Measurements from ENCODE around the gene NOC3L.

The NOC3L gene

DNA sequence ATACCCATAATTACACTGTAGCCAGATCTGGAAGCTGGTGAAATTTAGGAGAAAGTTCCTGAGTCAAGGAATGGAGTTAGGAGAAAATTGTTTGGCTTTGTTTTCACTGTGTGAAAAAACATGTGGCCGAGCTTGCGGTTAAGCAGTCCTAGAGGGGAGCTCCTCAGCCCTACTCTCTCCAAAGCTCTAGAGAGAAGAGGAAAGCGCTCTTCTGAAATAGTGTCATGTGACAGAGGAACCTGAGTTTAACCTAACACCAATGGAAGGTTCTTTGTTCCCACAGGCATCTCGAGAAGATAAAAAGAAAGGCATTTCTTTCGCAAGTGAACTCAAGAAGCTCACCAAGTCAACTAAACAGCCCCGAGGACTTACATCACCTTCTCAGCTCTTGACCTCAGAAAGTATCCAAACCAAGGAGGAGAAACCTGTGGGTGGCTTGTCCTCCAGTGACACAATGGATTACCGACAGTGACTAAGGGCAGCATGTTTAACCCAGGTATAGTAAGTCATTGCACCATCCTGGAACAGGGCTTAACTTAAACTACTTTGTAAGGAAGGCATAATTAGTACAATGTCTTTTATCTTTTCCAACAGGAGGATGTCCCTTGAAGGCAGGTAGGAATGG, 38.0 kb downstream of the NOC3L start:
- H3K9ac ChIP-seq (ENCODE audit: low read depth, low read length): no peak overlapping the region
- H3K27me3 ChIP-seq (ENCODE audit: control insufficient read depth, insufficient read depth, low read length): no peaks in the 10 kb centered on the region
- peaks cover 5% of the 10 kb centered on the region for H3K4me1 ChIP-seq (ENCODE audit: control insufficient read depth, insufficient read depth, low read length)
- peaks cover 30% of the 10 kb centered on the region for H3K36me3 ChIP-seq (ENCODE audit: insufficient read depth, low read length)
- no peaks in the 10 kb centered on the region for H3K9me3 ChIP-seq (replicated peaks; ENCODE audit: low read length)
- H3K4me3 ChIP-seq (ENCODE audit: low read length): no peak overlapping the region
- H3K4me2 ChIP-seq (ENCODE audit: low read length): no peak overlapping the region

- Histone ChIP-seq H3K27me3 (ENCODE audit: control insufficient read depth, insufficient read depth, low read length) (no peaks in the 10 kb centered on the region), H3K36me3 (ENCODE audit: insufficient read depth, low read length) (peaks cover 23% of the 10 kb centered on the region), H3K4me1 (ENCODE audit: control insufficient read depth, insufficient read depth, low read length) (peaks cover 3% of the 10 kb centered on the region), H3K4me2 (ENCODE audit: low read length) (no peak overlapping the region), H3K9ac (ENCODE audit: low read depth, low read length) (no peak overlapping the region), H3K4me3 (ENCODE audit: low read length) (no peak overlapping the region), H3K9me3 (replicated peaks; ENCODE audit: low read length) (no peaks in the 10 kb centered on the region)
Observed at GRCh38 chr10:94320285-94320914, 42.3 kb downstream of the NOC3L start.

DNA sequence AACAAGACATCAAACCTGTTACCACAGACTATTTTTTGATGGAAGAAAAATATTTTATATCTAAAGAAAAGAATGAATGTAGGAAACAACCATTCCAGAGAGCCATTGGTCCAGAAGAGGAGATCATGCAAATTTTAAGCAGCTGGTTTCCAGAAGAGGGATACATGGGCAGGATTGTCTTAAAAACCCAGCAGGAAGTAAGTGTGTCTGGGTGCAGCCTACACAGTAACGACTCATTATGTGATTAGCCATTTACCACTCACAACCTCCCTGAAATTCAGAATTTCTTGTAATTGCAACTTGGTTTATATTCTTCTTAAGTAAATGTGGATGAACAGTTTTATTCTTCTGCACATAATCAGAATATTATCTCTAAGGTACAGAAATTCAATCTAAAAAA, 46.2 kb downstream of the NOC3L start:
- Histone ChIP-seq H3K4me1 (ENCODE audit: control insufficient read depth, insufficient read depth, low read length) (peaks cover 3% of the 10 kb centered on the region), H3K36me3 (ENCODE audit: insufficient read depth, low read length) (no peaks in the 10 kb centered on the region), H3K27me3 (ENCODE audit: control insufficient read depth, insufficient read depth, low read length) (no peaks in the 10 kb centered on the region), H3K4me3 (ENCODE audit: low read length) (no peak overlapping the region), H3K4me2 (ENCODE audit: low read length) (no peak overlapping the region), H3K9ac (ENCODE audit: low read depth, low read length) (no peak overlapping the region), H3K9me3 (replicated peaks; ENCODE audit: low read length) (no peaks in the 10 kb centered on the region)

GRCh38 chr10:94315975-94316464, 46.7 kb downstream of the NOC3L start:
- Histone ChIP-seq H3K4me1 (ENCODE audit: control insufficient read depth, insufficient read depth, low read length) (peaks cover 3% of the 10 kb centered on the region), H3K9ac (ENCODE audit: low read depth, low read length) (no peak overlapping the region), H3K9me3 (replicated peaks; ENCODE audit: low read length) (no peaks in the 10 kb centered on the region), H3K36me3 (ENCODE audit: insufficient read depth, low read length) (no peaks in the 10 kb centered on the region), H3K4me2 (ENCODE audit: low read length) (no peak overlapping the region), H3K27me3 (ENCODE audit: control insufficient read depth, insufficient read depth, low read length) (no peaks in the 10 kb centered on the region), H3K4me3 (ENCODE audit: low read length) (no peak overlapping the region)

GRCh38 chr10:94315024-94315451, 47.7 kb downstream of the NOC3L start:
- H3K4me3 ChIP-seq (ENCODE audit: low read length): no peak overlapping the region
- no peaks in the 10 kb centered on the region for H3K9me3 ChIP-seq (replicated peaks; ENCODE audit: low read length)
- H3K27me3 ChIP-seq (ENCODE audit: control insufficient read depth, insufficient read depth, low read length): no peaks in the 10 kb centered on the region
- peaks cover 3% of the 10 kb centered on the region for H3K4me1 ChIP-seq (ENCODE audit: control insufficient read depth, insufficient read depth, low read length)
- H3K9ac ChIP-seq (ENCODE audit: low read depth, low read length): no peak overlapping the region
- H3K36me3 ChIP-seq (ENCODE audit: insufficient read depth, low read length): no peaks in the 10 kb centered on the region
- no peak overlapping the region for H3K4me2 ChIP-seq (ENCODE audit: low read length)

- no peaks in the 10 kb centered on the region for H3K36me3 ChIP-seq (ENCODE audit: insufficient read depth, low read length)
- H3K27me3 ChIP-seq (ENCODE audit: control insufficient read depth, insufficient read depth, low read length): no peaks in the 10 kb centered on the region
- no peak overlapping the region for H3K4me2 ChIP-seq (ENCODE audit: low read length)
- no peak overlapping the region for H3K4me3 ChIP-seq (ENCODE audit: low read length)
- H3K4me1 ChIP-seq (ENCODE audit: control insufficient read depth, insufficient read depth, low read length): peaks cover 7% of the 10 kb centered on the region
- H3K9ac ChIP-seq (ENCODE audit: low read depth, low read length): no peak overlapping the region
- H3K9me3 ChIP-seq (replicated peaks; ENCODE audit: low read length): no peaks in the 10 kb centered on the region
Observed at GRCh38 chr10:94310369-94310768, 52.4 kb downstream of the NOC3L start.

DNA sequence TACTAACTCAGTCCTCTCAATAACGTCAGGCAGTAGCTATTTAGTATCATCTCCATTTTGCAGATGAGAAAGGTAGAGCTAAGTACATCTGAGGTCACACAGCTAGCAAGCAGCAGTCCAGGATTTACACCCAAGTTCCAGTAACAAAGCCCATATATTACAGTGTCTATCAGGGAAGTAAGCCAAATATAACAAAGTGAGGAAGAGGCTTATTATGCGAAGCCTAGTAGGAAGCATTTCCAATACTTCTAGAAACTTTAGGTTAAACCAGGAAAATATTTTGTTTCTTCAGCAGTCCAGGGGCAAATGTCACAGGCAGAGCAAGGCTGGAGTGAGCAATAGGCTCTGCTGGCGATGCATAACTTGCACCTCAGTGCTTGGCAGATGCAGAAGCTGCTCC, 53.9 kb downstream of the NOC3L start:
- Histone ChIP-seq H3K4me2 (ENCODE audit: low read length) (no peak overlapping the region), H3K9ac (ENCODE audit: low read depth, low read length) (no peak overlapping the region), H3K9me3 (replicated peaks; ENCODE audit: low read length) (no peaks in the 10 kb centered on the region), H3K4me3 (ENCODE audit: low read length) (no peak overlapping the region), H3K36me3 (ENCODE audit: insufficient read depth, low read length) (no peaks in the 10 kb centered on the region), H3K27me3 (ENCODE audit: control insufficient read depth, insufficient read depth, low read length) (no peaks in the 10 kb centered on the region), H3K4me1 (ENCODE audit: control insufficient read depth, insufficient read depth, low read length) (peaks cover 7% of the 10 kb centered on the region)

GRCh38 chr10:94307046-94307615, 55.6 kb downstream of the NOC3L start:
- Histone ChIP-seq H3K9ac (ENCODE audit: low read depth, low read length) (no peak overlapping the region), H3K9me3 (replicated peaks; ENCODE audit: low read length) (no peaks in the 10 kb centered on the region), H3K4me2 (ENCODE audit: low read length) (no peak overlapping the region), H3K4me3 (ENCODE audit: low read length) (no peak overlapping the region), H3K4me1 (ENCODE audit: control insufficient read depth, insufficient read depth, low read length) (peaks cover 7% of the 10 kb centered on the region), H3K36me3 (ENCODE audit: insufficient read depth, low read length) (no peaks in the 10 kb centered on the region), H3K27me3 (ENCODE audit: control insufficient read depth, insufficient read depth, low read length) (no peaks in the 10 kb centered on the region)

DNA sequence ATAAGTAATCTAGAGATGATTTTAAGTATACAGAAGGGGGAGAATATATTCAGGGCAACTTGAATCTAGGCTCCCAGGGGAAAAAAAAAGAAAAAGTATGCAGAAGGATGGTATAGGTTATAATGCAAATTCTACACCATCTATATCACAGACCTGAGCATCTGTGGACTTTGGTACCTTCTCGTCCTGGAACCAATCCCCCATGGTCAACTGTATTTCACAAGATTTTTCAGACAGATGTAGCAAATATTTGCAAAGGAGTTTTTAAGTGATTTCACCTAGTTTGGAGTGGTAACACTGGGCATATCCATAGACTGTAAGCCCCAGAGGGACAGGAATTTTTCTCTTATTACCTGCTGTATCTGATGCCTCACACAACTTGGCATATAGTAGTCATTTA, 58.8 kb downstream of the NOC3L start:
- peaks cover 6% of the 10 kb centered on the region for H3K4me1 ChIP-seq (ENCODE audit: control insufficient read depth, insufficient read depth, low read length)
- H3K9me3 ChIP-seq (replicated peaks; ENCODE audit: low read length): no peaks in the 10 kb centered on the region
- no peak overlapping the region for H3K9ac ChIP-seq (ENCODE audit: low read depth, low read length)
- H3K27me3 ChIP-seq (ENCODE audit: control insufficient read depth, insufficient read depth, low read length): no peaks in the 10 kb centered on the region
- no peak overlapping the region for H3K4me3 ChIP-seq (ENCODE audit: low read length)
- H3K4me2 ChIP-seq (ENCODE audit: low read length): no peak overlapping the region
- H3K36me3 ChIP-seq (ENCODE audit: insufficient read depth, low read length): no peaks in the 10 kb centered on the region

DNA sequence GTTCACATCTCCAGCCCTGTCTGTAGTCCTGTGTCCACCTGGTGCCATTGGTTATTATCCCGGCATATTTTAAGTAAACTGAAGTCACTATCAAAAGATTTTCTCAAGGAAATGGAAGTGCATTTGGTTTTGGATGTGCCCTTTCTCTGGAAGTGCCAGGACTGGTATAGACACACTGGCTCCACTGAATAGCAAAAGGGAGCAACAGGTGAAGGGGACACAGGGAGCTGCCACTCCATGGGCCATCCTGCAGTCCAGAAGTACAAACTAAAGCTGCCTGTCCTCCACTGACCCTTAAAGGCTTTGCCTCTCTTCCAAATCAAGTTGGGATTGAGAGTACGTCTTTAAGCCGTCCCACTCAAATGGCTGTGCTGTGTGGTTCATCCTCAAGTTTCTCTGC, 62.7 kb downstream of the NOC3L start:
- H3K4me3 ChIP-seq (ENCODE audit: low read length): no peak overlapping the region
- no peaks in the 10 kb centered on the region for H3K36me3 ChIP-seq (ENCODE audit: insufficient read depth, low read length)
- H3K9me3 ChIP-seq (replicated peaks; ENCODE audit: low read length): no peaks in the 10 kb centered on the region
- no peaks in the 10 kb centered on the region for H3K27me3 ChIP-seq (ENCODE audit: control insufficient read depth, insufficient read depth, low read length)
- no peak overlapping the region for H3K9ac ChIP-seq (ENCODE audit: low read depth, low read length)
- peaks cover 5% of the 10 kb centered on the region for H3K4me1 ChIP-seq (ENCODE audit: control insufficient read depth, insufficient read depth, low read length)
- H3K4me2 ChIP-seq (ENCODE audit: low read length): no peak overlapping the region

DNA sequence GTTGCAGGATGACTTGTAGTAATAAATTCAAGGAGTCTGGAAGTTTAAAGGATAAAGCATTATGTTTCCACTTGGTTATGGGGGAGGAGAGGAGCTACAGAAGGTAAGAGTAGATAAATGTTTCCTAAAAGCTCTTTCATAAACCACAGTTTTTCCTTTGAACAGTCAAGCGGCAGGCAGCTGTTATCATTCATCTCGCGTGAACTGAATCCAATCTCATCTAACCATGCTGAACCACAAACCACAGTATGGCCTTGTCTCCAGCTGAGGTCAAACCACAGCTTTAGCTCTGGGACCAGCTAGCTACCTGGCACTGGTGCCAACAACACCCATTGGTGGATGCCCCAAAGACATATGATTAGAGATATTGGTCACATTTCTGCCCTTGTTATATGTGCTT, 63.3 kb downstream of the NOC3L start:
- Histone ChIP-seq H3K9ac (ENCODE audit: low read depth, low read length) (no peak overlapping the region), H3K4me3 (ENCODE audit: low read length) (no peak overlapping the region), H3K4me1 (ENCODE audit: control insufficient read depth, insufficient read depth, low read length) (peaks cover 5% of the 10 kb centered on the region), H3K27me3 (ENCODE audit: control insufficient read depth, insufficient read depth, low read length) (no peaks in the 10 kb centered on the region), H3K4me2 (ENCODE audit: low read length) (no peak overlapping the region), H3K36me3 (ENCODE audit: insufficient read depth, low read length) (no peaks in the 10 kb centered on the region), H3K9me3 (replicated peaks; ENCODE audit: low read length) (no peaks in the 10 kb centered on the region)

DNA sequence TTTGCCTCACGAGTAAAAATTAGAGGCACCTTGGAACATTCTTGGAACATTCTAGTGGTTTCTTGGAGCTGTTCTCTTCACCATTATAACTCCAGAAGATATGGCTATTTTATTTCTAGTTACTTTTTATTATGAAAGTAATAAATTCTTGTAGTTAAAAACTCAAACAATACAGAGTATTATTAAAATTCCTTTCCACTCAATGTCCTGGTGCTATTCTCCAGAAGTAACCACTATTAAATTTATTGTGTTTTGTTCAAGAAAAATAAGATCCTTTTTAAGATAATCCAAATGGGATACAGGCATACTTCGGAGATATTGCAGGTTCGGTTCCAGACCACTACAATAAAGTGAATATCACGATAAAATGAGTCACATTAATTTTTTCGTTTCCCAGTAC, 68.6 kb downstream of the NOC3L start:
- Histone ChIP-seq H3K9ac (ENCODE audit: low read depth, low read length) (no peak overlapping the region), H3K27me3 (ENCODE audit: control insufficient read depth, insufficient read depth, low read length) (no peaks in the 10 kb centered on the region), H3K4me3 (ENCODE audit: low read length) (no peak overlapping the region), H3K4me1 (ENCODE audit: control insufficient read depth, insufficient read depth, low read length) (peaks cover 14% of the 10 kb centered on the region), H3K36me3 (ENCODE audit: insufficient read depth, low read length) (no peaks in the 10 kb centered on the region), H3K4me2 (ENCODE audit: low read length) (no peak overlapping the region), H3K9me3 (replicated peaks; ENCODE audit: low read length) (no peaks in the 10 kb centered on the region)

Measured in skeletal muscle satellite cell (primary cell).